ENCODE data around the gene FUCA1. TPM values are rescaled to one million over a fixed set of nuclear protein-coding genes. Genes with fewer than 3 reads are reported as not detected.

The FUCA1 gene
- total and polyA plus RNA-seq, 12 donors: 17.9 to 109 (median 59.1) TPM

DNA sequence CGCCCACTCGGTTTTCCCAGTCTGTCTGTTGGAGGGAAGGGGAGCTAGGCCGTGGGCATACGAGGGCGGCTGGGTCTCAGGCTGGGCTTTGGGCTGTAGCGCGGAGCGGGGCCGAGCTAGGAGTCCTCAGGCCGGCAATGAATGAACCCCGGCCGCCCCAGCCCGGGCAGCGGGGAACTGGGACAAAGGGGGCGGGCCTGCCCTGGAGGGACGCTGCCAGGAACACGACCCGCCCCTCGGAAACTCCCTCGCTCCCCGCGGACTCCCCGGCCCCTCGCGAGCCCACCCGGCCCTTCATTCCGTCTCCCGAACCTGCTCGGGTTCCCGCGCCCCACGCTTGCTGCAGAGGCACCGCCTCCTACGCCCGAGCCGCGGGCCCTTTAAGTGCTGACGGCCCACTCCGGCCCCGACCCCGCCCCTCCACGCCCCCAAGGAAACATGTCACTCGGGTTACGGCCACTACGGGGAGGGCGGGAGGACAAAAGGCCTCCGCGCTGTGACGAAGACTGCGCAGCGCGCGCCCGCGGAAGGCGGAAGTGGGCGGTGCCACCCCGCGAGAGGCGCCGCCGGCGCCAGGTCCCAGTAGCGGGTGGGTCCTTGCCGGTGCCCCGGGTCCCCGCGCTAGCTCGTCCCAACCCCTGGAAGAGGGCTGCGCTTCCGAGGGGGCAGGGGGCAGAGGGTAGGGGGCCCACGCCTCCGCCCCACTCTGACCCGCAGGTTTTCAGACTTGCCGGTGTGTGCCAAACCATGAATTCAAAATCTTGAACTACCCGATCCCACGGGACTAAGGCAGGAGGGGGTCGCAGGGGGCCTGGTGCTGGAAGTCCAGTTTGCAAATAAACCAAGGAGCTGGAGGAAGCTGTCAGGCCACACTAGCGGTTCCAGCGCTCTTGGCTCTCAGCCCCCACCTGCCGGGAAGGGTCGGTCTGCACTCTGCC, 67.4 kb downstream of the FUCA1 start, which contains the start of gene GALE:
Gene GALE (minus strand): TSS at position 355 of the 938 bp plus-strand sequence. CDS start 1,747 bp downstream, outside the sequence.
- intact Hi-C loops (cut with DNase I): loop anchor here in 1 of 2 donors (10.0 kb wide), 1 partner anchor 64 kb away; the partner anchor contains the start of gene FUCA1
- Histone ChIP-seq H3K27me3 (no peaks in the 10 kb centered on the region), H3K36me3 (replicated peaks in 1 of 2) (peaks cover 0 to 20% of the 10 kb centered on the region in 2 donors), H3K9me3 (replicated peaks in 1 of 3) (no peaks in the 10 kb centered on the region), H3K27ac (peak within 1 kb of the TSS; percentile 42 to 88 (median 85)), H3K4me3 (peak within 1 kb of the TSS; percentile 43 to 78 (median 60)), H3K4me1 (replicated peaks in 1 of 2) (peaks cover 11 to 20% of the 10 kb centered on the region in 2 donors)
- WGBS, 4 donors: 0 to 1% (median 0%) methylated on average over 9 to 82 of the region's 82 CpGs
- peak; percentile 25 to 74 for TF ChIP-seq POLR2A (IDR thresholded peaks at IDR 0.05)
- TF ChIP-seq, protein P1, sequence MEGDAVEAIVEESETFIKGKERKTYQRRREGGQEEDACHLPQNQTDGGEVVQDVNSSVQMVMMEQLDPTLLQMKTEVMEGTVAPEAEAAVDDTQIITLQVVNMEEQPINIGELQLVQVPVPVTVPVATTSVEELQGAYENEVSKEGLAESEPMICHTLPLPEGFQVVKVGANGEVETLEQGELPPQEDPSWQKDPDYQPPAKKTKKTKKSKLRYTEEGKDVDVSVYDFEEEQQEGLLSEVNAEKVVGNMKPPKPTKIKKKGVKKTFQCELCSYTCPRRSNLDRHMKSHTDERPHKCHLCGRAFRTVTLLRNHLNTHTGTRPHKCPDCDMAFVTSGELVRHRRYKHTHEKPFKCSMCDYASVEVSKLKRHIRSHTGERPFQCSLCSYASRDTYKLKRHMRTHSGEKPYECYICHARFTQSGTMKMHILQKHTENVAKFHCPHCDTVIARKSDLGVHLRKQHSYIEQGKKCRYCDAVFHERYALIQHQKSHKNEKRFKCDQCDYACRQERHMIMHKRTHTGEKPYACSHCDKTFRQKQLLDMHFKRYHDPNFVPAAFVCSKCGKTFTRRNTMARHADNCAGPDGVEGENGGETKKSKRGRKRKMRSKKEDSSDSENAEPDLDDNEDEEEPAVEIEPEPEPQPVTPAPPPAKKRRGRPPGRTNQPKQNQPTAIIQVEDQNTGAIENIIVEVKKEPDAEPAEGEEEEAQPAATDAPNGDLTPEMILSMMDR (IDR thresholded peaks at IDR 0.05): no peak
- DNase-seq: peak; percentile 97 to 98 (median 98)

DNA sequence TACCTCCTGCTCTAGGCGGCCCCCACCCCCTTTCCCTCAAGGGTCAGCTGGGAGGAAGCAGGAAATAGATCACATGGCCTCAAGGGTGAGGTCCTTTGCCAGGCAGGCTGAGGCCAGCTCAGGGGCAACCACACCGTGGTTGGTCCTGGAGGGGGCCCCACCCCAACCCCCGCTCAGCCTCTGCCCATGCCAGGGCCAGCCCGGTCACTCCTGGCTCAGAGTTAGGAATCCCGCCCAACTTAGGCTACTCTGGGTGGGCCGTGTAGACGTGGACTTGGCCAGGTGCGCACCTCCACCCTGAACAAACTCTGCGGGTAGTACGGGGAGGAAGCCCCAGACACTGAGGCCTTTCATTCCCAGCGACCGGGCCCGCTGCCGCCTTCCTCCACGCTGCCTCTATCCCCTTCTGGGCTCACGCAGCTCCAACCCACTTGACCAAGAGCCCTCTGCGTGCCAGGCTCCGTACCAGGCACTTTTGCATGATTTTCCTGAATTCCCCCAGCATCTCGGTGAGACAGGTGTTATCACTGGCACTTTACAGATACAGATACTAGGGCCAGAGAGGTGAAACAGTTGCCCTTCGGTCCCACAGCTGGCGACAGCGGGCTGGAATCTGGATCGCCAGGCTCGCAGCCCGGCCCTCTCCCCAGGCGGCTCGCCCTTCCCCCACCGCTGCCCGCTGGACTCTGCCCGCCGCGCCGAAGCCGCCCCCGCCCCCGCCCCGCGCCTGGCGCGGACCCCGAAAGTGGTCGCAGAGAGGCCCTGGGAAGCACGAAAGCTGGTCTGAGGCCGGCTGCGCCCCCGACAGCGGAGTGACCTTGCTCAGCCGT, 68.3 kb downstream of the FUCA1 start:
- Histone ChIP-seq H3K4me1 (replicated peaks in 1 of 2) (peaks cover 11 to 20% of the 10 kb centered on the region in 2 donors), H3K27me3 (no peaks in the 10 kb centered on the region), H3K36me3 (replicated peaks in 1 of 2) (peaks cover 0 to 25% of the 10 kb centered on the region in 2 donors), H3K4me3 (peak overlapping the region; percentile 16 to 60 (median 52)), H3K27ac (peak overlapping the region; percentile 42 to 88 (median 85)), H3K9me3 (replicated peaks in 1 of 3) (no peaks in the 10 kb centered on the region)
- intact Hi-C loops (cut with DNase I): loop anchor here in 1 of 2 donors (10.0 kb wide), 1 partner anchor 65 kb away; the partner anchor contains the start of gene FUCA1
- TF ChIP-seq, protein P1 (IDR thresholded peaks at IDR 0.05): no peak
- peak in 1 of 2 donors; percentile 79 for TF ChIP-seq POLR2A (IDR thresholded peaks at IDR 0.05)
- peak; percentile 61 to 89 (median 87) for DNase-seq
- 0 to 3% (median 2%) methylated on average over 10 to 48 of the region's 48 CpGs for WGBS, 4 donors

- DNase-seq: no peak
- Histone ChIP-seq H3K36me3 (replicated peaks in 1 of 2) (peaks cover 0 to 27% of the 10 kb centered on the region in 2 donors), H3K27me3 (no peaks in the 10 kb centered on the region), H3K4me1 (replicated peaks in 1 of 2) (peaks cover 11 to 20% of the 10 kb centered on the region in 2 donors), H3K4me3 (peak overlapping the region in 1 of 4 donors; percentile 60), H3K27ac (peak overlapping the region in 4 of 5 donors; percentile 84 to 88 (median 86)), H3K9me3 (replicated peaks in 1 of 3) (no peaks in the 10 kb centered on the region)
- intact Hi-C loops (cut with DNase I): no loop called here
- no peak for TF ChIP-seq POLR2A (IDR thresholded peaks at IDR 0.05)
- TF ChIP-seq, protein P1 (IDR thresholded peaks at IDR 0.05): no peak
- 60 to 79% (median 62%) methylated on average over 6 to 7 of the region's 7 CpGs for WGBS, 4 donors
Observed at GRCh38 chr1:23799255-23799569, 68.9 kb downstream of the FUCA1 start.
